CD4-positive, alpha-beta T cell treated with Interleukin-4 for 1 hour (primary cell): ENCODE data around the gene SUOX.
"Not testable (repeated sequence)": the region's sequence is repeated elsewhere in the genome, so short reads cannot be mapped to it uniquely, and the experiment has no call there.

Experiments
- DNase-seq, 2 donors: peaks; one replicate each; pipeline ENCODE4 v3.0.0-alpha.2; 2020 to 2022

The SUOX gene

GRCh38 chr12:55996715-55997534 lies at the start of gene SUOX:
TSS of gene SUOX (plus strand) at chr12:55997276. CDS start at chr12:56002222, 4,946 bp downstream.
- peak; percentile 48 to 84 for DNase-seq

- no peak for DNase-seq
Measured at GRCh38 chr12:55955344-55955743, 41.7 kb upstream of the SUOX start.

- peak; percentile 38 to 41 for DNase-seq
Measured at GRCh38 chr12:55955800-55956508, 41.1 kb upstream of the SUOX start.

GRCh38 chr12:55957106-55957859 lies 39.8 kb upstream of the SUOX start:
- DNase-seq, result no peak

DNA sequence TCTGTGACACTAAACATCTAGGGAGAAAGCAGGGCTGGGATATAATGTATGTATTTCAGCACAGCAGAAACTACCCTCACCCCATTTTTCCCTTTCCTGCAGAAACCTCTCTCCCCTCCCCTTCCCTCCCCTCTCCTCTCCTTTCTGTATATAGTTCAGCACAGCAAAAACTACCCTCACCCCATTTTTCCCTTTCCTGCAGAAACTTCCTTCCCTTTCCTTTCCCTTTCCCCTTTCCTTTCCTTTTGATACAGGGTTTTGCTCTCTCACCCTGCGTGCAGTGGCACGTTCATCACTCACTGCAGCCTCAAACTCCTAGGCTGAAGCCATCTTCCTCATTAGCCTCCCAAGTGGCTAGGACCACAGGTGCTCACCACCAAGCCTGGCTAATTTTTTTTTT lies 33.3 kb upstream of the SUOX start:
- no peak for DNase-seq

GRCh38 chr12:55965240-55965639 lies 31.8 kb upstream of the SUOX start:
- no peak for DNase-seq

GRCh38 chr12:55965941-55966407 lies 31.1 kb upstream of the SUOX start, which contains the start of gene PMEL:
TSS of gene PMEL (minus strand) at chr12:55966042. CDS start at chr12:55966011, 31 bp downstream.
- no peak for DNase-seq

DNA sequence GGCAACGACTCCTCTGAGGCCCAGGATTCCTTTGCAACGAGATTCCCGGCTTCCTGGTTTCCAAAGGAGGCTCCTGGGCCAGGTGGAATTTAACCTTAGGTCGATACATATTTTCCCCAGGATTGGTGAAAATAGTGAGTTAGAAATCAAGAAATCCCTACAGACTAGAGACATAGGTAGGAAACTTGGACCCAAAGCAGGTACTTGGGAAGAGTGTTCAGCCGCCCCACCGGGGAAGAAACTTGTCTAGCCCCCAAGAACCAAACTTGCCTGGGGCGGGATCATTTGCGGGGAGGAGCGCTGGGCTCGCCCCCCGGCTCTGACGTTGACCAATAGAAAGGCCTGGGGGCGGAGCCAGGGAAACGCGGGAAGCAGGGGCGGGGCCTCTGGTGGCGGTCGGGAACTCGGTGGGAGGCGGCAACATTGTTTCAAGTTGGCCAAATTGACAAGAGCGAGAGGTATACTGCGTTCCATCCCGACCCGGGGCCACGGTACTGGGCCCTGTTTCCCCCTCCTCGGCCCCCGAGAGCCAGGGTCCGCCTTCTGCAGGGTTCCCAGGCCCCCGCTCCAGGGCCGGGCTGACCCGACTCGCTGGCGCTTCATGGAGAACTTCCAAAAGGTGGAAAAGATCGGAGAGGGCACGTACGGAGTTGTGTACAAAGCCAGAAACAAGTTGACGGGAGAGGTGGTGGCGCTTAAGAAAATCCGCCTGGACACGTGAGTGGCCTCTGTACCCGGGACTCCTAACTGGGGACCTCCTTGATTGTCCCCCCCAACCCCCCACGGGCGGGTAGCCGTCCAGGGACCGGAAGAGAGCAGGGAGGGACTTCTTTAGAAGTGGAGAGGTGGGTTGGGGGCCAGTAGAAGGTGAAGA lies 30.4 kb upstream of the SUOX start, which contains the start of gene CDK2:
TSS of gene CDK2 (plus strand) at position 423 of the 874 bp plus-strand sequence. CDS start at position 602, 179 bp downstream.
- peak; percentile 86 to 90 for DNase-seq

GRCh38 chr12:55969356-55969755 lies 27.7 kb upstream of the SUOX start:
- DNase-seq, result no peak

DNA sequence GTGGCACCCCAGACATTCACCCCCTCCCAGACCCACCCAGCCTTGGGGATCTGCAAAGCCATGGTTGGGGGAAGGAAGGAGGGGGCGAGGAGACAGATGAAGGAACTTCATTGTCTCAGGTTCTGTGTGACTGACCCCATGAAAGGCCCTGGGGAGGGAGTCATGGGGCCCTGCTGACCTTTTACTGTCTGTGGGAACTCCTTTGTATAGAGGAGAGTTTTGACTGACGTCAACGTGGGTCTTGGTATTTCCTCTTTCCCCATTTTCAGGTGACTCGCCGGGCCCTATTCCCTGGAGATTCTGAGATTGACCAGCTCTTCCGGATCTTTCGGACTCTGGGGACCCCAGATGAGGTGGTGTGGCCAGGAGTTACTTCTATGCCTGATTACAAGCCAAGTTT lies 26.3 kb upstream of the SUOX start:
- no peak for DNase-seq

DNA sequence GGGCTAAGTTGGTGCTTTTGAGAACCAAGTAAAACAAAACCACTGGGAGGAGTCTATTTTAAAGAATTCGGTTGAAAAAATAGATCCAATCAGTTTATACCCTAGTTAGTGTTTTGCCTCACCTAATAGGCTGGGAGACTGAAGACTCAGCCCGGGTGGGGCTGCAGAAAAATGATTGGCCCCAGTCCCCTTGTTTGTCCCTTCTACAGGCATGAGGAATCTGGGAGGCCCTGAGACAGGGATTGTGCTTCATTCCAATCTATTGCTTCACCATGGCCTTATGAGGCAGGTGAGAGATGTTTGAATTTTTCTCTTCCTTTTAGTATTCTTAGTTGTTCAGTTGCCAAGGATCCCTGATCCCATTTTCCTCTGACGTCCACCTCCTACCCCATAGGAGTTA lies 25.0 kb upstream of the SUOX start:
- DNase-seq, result no peak

DNA sequence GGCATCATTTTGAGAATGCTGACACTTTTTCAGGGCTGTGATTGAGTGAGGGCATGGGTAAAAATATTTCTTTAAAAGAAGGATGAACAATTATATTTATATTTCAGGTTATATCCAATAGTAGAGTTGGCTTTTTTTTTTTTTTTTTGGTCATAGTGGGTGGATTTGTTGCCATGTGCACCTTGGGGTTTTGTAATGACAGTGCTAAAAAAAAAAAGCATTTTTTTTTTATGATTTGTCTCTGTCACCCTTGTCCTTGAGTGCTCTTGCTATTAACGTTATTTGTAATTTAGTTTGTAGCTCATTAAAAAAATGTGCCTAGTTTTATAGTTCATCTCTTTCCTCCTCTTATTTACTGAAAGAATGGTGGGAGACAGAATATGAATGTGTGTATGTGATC lies 24.6 kb upstream of the SUOX start:
- no peak for DNase-seq

DNA sequence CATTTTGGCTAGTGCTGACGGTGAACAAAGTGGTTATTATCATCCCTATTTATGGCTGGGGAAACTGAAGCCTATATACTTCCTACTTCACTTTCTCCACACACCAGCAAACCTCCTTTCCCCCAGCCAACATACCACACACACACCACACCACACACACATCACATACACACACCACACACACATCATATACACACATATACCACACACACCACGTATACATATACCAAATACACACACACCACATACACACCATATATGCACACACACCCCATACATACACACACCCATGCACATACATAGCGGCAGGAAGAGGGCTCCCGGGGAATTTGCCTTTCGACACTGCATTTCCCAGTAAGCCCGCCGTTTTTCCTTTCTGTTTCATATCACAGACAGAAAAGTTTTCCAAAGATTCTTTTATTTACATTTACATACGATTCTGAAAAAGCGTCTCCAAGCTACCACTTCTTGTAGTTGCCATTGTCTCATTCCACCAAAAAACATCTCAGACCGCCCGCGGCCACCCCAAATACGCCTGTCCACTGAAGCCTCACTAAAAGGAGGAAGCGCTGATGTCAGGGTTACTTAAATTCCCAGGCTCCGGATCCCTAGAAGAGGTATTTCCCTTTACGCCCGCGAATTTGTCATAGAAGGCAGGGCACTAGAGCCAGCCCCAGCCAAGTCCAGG lies 24.0 kb upstream of the SUOX start:
- peak; percentile 35 to 61 for DNase-seq

DNA sequence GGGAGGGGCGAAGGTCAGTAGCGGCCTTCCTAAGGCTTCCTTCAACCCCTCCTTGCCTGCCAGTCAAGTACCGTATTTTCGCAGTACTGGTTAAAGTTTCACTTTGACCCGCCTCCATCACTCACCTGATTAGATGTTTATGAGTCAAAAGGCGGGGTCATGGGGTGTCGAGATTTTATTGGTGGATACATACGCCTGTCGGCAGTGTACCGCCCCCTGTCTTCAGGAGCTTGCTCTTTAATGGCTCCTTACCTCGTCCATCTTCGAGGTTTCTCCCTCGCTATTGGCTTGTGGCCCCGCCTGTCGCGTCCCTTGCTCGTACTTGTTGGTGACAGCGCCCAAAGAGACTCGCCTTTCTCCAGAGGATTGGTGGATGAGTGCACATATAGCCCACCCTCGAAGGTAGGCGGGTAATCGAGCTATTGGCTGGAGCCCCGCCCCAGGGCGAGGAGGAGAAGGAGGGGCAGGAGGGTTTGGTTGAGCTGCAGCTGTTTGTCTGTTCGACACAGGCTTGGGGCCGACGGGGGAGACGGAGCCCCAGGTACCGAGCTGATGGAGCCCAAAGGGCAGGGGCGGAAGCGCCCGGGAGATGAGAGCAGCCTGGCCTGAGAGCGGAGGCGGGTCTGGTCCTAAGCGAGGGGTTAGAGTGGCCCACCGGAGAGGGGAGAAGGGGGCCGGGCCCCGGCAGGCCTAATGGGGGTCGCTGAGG lies 23.3 kb upstream of the SUOX start, which contains the start of gene RAB5B:
TSS of gene RAB5B (plus strand) at position 480 of the 709 bp plus-strand sequence. CDS start 12,883 bp downstream, outside the sequence.
- DNase-seq, result peak; percentile 100

DNA sequence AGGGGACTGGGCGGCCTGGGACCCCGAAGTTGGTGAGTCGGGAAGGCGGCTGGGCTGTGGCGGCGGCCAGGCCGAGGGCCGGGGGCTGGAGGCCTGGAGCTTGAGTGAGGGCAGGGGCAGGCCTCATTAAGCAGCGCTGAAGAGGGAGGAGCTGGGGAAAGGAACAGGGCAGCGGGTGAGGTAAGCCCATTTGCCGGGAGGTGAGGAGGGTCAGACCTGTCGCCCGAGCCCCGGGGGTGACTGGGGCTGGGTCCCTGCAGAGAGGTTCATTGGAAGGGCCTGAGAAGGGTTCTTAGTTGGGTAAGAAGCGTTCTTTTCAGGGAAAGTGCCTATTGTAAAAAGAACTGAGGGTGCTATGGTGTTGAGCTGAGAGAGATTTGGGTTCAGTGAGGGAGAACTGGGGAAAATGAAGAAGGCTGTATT lies 22.8 kb upstream of the SUOX start:
- peak; percentile 30 to 41 for DNase-seq

DNA sequence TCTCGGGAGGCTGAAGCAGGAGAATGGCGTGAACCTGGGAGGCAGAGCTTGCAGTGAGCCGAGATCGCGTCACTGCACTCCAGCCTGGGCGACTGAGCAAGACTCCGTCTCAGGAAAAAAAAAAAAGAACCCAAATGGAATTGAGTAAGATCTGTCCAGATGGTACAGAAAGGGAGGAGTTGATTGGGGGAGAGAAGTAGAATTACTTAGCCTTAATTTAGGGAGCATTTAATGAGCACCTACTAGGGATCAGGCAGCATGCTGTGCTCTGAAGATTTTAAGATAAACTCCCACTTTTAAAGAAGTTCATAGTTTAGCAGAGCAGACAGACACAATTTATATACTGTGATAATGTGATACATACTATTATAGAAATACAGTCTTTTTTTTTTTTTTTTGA lies 18.7 kb upstream of the SUOX start:
- no peak for DNase-seq

DNA sequence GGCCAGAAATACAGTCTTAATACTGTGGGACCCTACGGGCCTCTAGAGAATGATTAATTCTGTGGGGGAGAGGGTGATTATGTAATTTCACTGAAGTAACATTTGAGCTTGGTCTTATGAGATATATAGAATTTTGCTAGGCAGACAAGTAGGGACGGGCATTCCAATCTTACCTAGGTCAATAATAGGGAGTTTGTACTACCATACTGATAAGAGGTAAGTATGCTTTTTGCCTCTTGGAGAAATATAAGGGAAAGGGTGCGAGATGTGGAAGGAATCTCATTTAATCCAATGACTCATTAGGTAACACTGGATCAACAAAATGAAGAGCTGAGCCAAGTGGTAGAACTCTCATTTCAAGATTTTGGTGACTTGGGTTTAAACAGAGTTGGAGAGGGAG lies 18.0 kb upstream of the SUOX start:
- DNase-seq, result no peak

DNA sequence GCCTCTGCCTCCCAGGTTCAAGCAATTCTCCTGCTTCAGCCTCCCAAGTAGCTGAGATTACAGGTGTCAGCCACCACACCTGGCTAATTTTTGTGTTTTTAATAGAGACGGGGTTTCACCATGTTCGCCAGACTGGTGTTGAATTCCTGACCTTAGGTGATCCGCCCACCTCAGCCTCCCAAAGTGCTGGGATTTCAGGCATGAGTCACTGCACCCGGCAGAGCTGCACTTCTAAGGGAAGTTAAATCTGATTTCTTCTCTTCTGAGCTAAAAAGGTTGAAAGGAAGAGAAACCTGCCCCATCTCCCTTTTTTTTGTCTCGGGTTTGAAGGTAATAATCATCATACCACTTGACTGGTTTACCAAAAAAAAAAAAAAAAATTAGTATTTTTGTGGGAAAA lies 15.2 kb upstream of the SUOX start:
- not testable (repeated sequence) for DNase-seq

DNA sequence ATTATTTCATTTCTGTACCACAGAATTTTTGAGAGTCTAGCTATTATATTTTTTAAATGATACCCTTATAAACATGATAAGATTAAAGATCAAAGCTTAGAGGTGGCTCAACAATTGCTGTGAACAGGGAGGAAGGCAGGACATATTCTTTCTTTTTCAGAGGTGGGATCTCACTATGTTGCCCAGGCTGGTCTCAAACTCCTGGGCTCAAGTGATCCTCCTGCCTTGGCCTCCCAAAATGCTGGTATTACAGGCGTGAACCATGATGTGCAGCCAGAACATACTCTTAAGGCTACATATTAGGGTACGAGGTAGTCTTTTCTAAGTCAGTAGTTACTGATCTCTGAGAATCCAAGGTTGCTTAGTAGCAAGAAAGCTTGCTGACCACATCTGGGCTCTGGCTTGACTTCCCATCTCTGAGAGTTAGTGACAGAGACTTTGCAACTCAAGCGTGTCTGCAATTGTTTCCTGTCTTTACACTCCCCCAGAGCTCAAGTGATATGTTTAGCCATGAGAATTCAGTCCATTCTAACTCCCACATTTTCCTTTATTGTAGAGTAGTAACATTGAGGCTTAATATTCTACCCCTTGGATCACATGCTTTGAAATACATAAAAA lies 14.6 kb upstream of the SUOX start:
- DNase-seq, result no peak

- DNase-seq, result no peak
Measured at GRCh38 chr12:55983232-55983842, 13.7 kb upstream of the SUOX start.
